ENCODE results near the gene NCF1. TPM values are rescaled to one million over a fixed set of nuclear protein-coding genes. Genes with fewer than 3 reads are reported as not detected.
"Not testable (repeated sequence)": the region's sequence is repeated elsewhere in the genome, so short reads cannot be mapped to it uniquely, and the experiment has no call there.

The NCF1 gene
- total and polyA plus RNA-seq, 5 donors from 2014 or later = 3.1 to 7.2 (median 4.4) TPM

DNA sequence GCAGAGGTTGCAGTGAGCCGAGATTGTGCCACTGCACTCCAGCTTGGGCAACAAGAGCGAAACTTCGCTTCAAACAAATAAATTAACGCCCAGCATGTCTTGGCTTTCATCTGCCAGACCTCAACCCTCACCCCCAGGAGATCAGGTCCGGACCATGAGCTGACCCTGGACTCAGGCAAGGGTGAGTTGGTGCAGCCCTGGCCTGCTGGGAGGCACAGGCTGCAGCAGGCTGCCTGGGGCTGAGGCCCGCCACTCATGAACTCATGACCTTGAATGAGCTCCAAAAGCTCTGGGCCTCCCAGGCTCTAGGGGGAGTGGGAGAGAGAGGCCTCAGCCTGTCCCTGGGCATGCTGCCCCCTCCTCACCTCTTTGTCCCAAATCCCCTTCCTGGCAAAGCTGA is 1.7 kb upstream of the NCF1 start:
- not testable (repeated sequence) for H3K4me3 ChIP-seq (ENCODE audit: low read depth, low read length); H3K27ac ChIP-seq (ENCODE audit: insufficient read depth, low read length, poor library complexity, severe bottlenecking); DNase-seq; H3K36me3 ChIP-seq (ENCODE audit: control insufficient read depth, insufficient read depth, low read length); H3K4me1 Mint-ChIP-seq; H3K9me3 Mint-ChIP-seq; H3K27me3 Mint-ChIP-seq; H3K9me3 ChIP-seq (ENCODE audit: control insufficient read depth in 2 of 2, low read length in 2 of 2); ATAC-seq (ENCODE audit: low read depth in 2 of 2); H3K4me1 ChIP-seq (ENCODE audit: control insufficient read depth, insufficient read depth, low read length, poor library complexity, severe bottlenecking); H3K36me3 Mint-ChIP-seq; H3K27me3 ChIP-seq (ENCODE audit: control insufficient read depth, insufficient read depth, low read length); H3K27ac Mint-ChIP-seq; H3K4me3 Mint-ChIP-seq

GRCh38 chr7:74775111-74775510 is 1.3 kb downstream of the NCF1 start:
- not testable (repeated sequence) for H3K27ac Mint-ChIP-seq; H3K27me3 ChIP-seq (ENCODE audit: control insufficient read depth, insufficient read depth, low read length); H3K27ac ChIP-seq (ENCODE audit: insufficient read depth, low read length, poor library complexity, severe bottlenecking); H3K36me3 Mint-ChIP-seq; H3K36me3 ChIP-seq (ENCODE audit: control insufficient read depth, insufficient read depth, low read length); H3K4me1 ChIP-seq (ENCODE audit: control insufficient read depth, insufficient read depth, low read length, poor library complexity, severe bottlenecking); H3K9me3 Mint-ChIP-seq; ATAC-seq (ENCODE audit: low read depth in 2 of 2); H3K9me3 ChIP-seq (ENCODE audit: control insufficient read depth in 2 of 2, low read length in 2 of 2); DNase-seq; H3K4me3 ChIP-seq (ENCODE audit: low read depth, low read length); H3K27me3 Mint-ChIP-seq; H3K4me1 Mint-ChIP-seq; H3K4me3 Mint-ChIP-seq

GRCh38 chr7:74779053-74779452 is 5.2 kb downstream of the NCF1 start:
- not testable (repeated sequence) for H3K27me3 ChIP-seq (ENCODE audit: control insufficient read depth, insufficient read depth, low read length); H3K4me1 ChIP-seq (ENCODE audit: control insufficient read depth, insufficient read depth, low read length, poor library complexity, severe bottlenecking); H3K27ac Mint-ChIP-seq; ATAC-seq (ENCODE audit: low read depth in 2 of 2); H3K9me3 Mint-ChIP-seq; H3K36me3 Mint-ChIP-seq; H3K9me3 ChIP-seq (ENCODE audit: control insufficient read depth in 2 of 2, low read length in 2 of 2); H3K4me3 ChIP-seq (ENCODE audit: low read depth, low read length); H3K27ac ChIP-seq (ENCODE audit: insufficient read depth, low read length, poor library complexity, severe bottlenecking); H3K36me3 ChIP-seq (ENCODE audit: control insufficient read depth, insufficient read depth, low read length); H3K27me3 Mint-ChIP-seq; DNase-seq; H3K4me1 Mint-ChIP-seq; H3K4me3 Mint-ChIP-seq

GRCh38 chr7:74781746-74782145 is 7.9 kb downstream of the NCF1 start:
- H3K4me3 Mint-ChIP-seq; H3K4me1 ChIP-seq (ENCODE audit: control insufficient read depth, insufficient read depth, low read length, poor library complexity, severe bottlenecking); H3K36me3 ChIP-seq (ENCODE audit: control insufficient read depth, insufficient read depth, low read length); ATAC-seq (ENCODE audit: low read depth in 2 of 2); H3K27ac Mint-ChIP-seq; H3K36me3 Mint-ChIP-seq; H3K9me3 Mint-ChIP-seq; H3K4me3 ChIP-seq (ENCODE audit: low read depth, low read length); DNase-seq; H3K27me3 ChIP-seq (ENCODE audit: control insufficient read depth, insufficient read depth, low read length); H3K27me3 Mint-ChIP-seq; H3K9me3 ChIP-seq (ENCODE audit: control insufficient read depth in 2 of 2, low read length in 2 of 2); H3K4me1 Mint-ChIP-seq; H3K27ac ChIP-seq (ENCODE audit: insufficient read depth, low read length, poor library complexity, severe bottlenecking): not testable (repeated sequence)

DNA sequence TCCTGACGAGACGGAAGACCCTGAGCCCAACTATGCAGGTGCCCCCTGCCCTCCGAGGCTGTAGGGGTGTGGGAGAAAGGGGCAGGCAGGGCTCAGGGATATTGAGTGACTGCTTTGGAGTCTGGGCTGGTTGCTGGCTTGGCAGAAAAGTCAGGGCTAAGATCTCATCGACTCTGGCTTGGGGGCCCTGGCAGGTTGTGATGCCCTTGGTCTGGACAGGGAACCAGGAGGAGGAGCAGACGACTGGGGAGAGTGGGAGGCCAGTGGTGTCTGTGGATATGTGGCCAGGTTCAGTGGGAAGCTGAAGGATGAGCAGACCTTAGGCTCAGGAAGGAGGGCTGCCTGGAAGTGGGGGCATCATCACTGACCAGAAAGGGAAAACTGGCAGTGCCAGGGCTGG is 9.8 kb downstream of the NCF1 start:
- H3K36me3 ChIP-seq (ENCODE audit: control insufficient read depth, insufficient read depth, low read length); H3K9me3 ChIP-seq (ENCODE audit: control insufficient read depth in 2 of 2, low read length in 2 of 2); H3K4me1 ChIP-seq (ENCODE audit: control insufficient read depth, insufficient read depth, low read length, poor library complexity, severe bottlenecking); H3K27me3 Mint-ChIP-seq; H3K36me3 Mint-ChIP-seq; H3K27me3 ChIP-seq (ENCODE audit: control insufficient read depth, insufficient read depth, low read length); DNase-seq; H3K4me3 Mint-ChIP-seq; H3K27ac Mint-ChIP-seq; H3K4me3 ChIP-seq (ENCODE audit: low read depth, low read length); H3K27ac ChIP-seq (ENCODE audit: insufficient read depth, low read length, poor library complexity, severe bottlenecking); H3K9me3 Mint-ChIP-seq; ATAC-seq (ENCODE audit: low read depth in 2 of 2); H3K4me1 Mint-ChIP-seq: not testable (repeated sequence)

DNA sequence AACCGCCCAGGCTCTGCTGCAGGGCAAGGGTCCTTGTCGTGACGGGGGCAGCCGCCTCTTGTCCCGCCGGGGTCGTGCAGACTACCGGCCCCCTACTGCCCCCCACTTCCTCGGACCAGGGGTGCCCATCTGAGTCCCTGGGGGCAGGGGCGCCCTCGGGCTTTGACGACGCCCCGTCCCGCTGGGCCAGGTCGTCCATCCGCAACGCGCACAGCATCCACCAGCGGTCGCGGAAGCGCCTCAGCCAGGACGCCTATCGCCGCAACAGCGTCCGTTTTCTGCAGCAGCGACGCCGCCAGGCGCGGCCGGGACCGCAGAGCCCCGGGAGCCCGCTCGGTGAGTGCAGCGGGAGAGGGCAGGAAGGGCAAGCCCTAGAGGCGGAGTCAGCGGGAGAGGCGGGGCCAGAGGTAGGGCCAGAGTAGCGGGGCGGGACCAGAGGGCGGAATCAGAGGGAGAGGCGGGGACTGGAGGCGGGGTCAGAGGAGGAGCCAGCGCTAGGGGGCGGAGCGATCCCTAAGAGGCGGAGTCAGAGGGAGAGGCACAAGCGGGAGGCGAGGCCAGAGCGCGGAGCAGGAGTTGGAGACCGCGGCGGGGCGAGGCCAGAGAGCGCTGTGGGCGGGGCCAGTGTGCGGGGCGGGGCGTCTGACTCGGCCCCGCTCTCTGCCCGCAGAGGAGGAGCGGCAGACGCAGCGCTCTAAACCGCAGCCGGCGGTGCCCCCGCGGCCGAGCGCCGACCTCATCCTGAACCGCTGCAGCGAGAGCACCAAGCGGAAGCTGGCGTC is 14.7 kb downstream of the NCF1 start:
- H3K36me3 ChIP-seq (ENCODE audit: control insufficient read depth, insufficient read depth, low read length); H3K27ac ChIP-seq (ENCODE audit: insufficient read depth, low read length, poor library complexity, severe bottlenecking); H3K4me1 Mint-ChIP-seq; H3K4me3 ChIP-seq (ENCODE audit: low read depth, low read length); H3K27me3 Mint-ChIP-seq; H3K27me3 ChIP-seq (ENCODE audit: control insufficient read depth, insufficient read depth, low read length); H3K4me1 ChIP-seq (ENCODE audit: control insufficient read depth, insufficient read depth, low read length, poor library complexity, severe bottlenecking); H3K9me3 ChIP-seq (ENCODE audit: control insufficient read depth in 2 of 2, low read length in 2 of 2); H3K9me3 Mint-ChIP-seq; H3K27ac Mint-ChIP-seq; H3K36me3 Mint-ChIP-seq: not testable (repeated sequence)
- DNase-seq = peak; percentile 80 to 97 (median 97)
- H3K4me3 Mint-ChIP-seq = peak overlapping the region; percentile 66 to 85 (median 68)
- ATAC-seq (ENCODE audit: low read depth in 2 of 2) = peak; percentile 87 to 91

DNA sequence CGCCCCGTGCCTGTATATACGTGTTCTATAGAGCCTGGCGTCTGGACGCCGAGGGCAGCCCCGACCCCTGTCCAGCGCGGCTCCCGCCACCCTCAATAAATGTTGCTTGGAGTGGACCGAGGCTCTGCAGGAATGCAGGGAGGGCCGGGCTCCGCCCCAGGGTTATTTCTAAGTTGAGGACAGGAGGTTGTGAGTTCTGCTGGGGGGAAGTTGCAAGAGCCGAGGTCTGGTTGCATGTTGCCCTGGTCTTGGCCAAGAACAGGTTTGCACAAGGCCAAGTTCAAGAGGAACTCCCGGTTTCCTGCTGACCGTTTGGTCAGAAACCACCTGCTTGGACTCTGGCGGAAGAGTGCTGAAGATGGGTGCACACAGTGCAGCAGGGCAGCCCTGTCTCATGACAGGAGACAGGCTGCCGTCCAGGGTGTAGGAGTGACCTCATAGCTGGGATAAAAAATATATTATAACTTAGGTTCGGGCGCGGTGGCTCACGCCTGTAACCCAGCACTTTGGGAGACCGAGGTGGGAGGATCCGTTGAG is 15.5 kb downstream of the NCF1 start:
- not testable (repeated sequence) for H3K9me3 Mint-ChIP-seq; H3K27me3 Mint-ChIP-seq; H3K36me3 Mint-ChIP-seq; H3K4me3 Mint-ChIP-seq; ATAC-seq (ENCODE audit: low read depth in 2 of 2); DNase-seq; H3K4me3 ChIP-seq (ENCODE audit: low read depth, low read length); H3K4me1 ChIP-seq (ENCODE audit: control insufficient read depth, insufficient read depth, low read length, poor library complexity, severe bottlenecking); H3K36me3 ChIP-seq (ENCODE audit: control insufficient read depth, insufficient read depth, low read length); H3K4me1 Mint-ChIP-seq; H3K27ac Mint-ChIP-seq; H3K27me3 ChIP-seq (ENCODE audit: control insufficient read depth, insufficient read depth, low read length); H3K9me3 ChIP-seq (ENCODE audit: control insufficient read depth in 2 of 2, low read length in 2 of 2); H3K27ac ChIP-seq (ENCODE audit: insufficient read depth, low read length, poor library complexity, severe bottlenecking)

- not testable (repeated sequence) for DNase-seq; H3K4me3 Mint-ChIP-seq; H3K4me1 Mint-ChIP-seq; H3K4me3 ChIP-seq (ENCODE audit: low read depth, low read length); H3K36me3 Mint-ChIP-seq; H3K27me3 Mint-ChIP-seq; H3K27ac ChIP-seq (ENCODE audit: insufficient read depth, low read length, poor library complexity, severe bottlenecking); H3K9me3 ChIP-seq (ENCODE audit: control insufficient read depth in 2 of 2, low read length in 2 of 2); H3K27ac Mint-ChIP-seq; H3K36me3 ChIP-seq (ENCODE audit: control insufficient read depth, insufficient read depth, low read length); H3K4me1 ChIP-seq (ENCODE audit: control insufficient read depth, insufficient read depth, low read length, poor library complexity, severe bottlenecking); H3K27me3 ChIP-seq (ENCODE audit: control insufficient read depth, insufficient read depth, low read length); ATAC-seq (ENCODE audit: low read depth in 2 of 2); H3K9me3 Mint-ChIP-seq
Measured at GRCh38 chr7:74797848-74798622, 24.2 kb downstream of the NCF1 start.

Data from CD4-positive, CD25-positive, alpha-beta regulatory T cell (primary cell).